Mesenchymal stem cell (in vitro differentiated cells and primary cell): Measurements from ENCODE around the gene ZNF471. TPM values are rescaled to one million over a fixed set of nuclear protein-coding genes. Genes with fewer than 3 reads are reported as not detected.

ENCODE experiments used
- DNase-seq: peaks from one replicate; pipeline ENCODE4 v3.0.0-alpha.2; 2013
- H2AFZ ChIP-seq: one replicate; pipeline ENCODE4 v1.6.1; 2013; ENCODE audit warnings: low read depth, mild to moderate bottlenecking, control low read depth, inconsistent platforms, low read length, moderate library complexity
- H2AK5ac ChIP-seq: 2 replicates; pipeline ENCODE4 v1.6.1; 2013; ENCODE audit warnings: low read length, moderate library complexity, mild to moderate bottlenecking, inconsistent platforms; ENCODE audit not compliant: severe bottlenecking
- H2BK120ac ChIP-seq: one replicate; pipeline ENCODE4 v1.6.1; 2013; ENCODE audit warnings: low read depth, mild to moderate bottlenecking, inconsistent platforms, low read length, moderate library complexity
- H2BK12ac ChIP-seq, 2 experiments: one replicate each; pipeline ENCODE4 v1.6.1; 2013; ENCODE audit warnings: inconsistent platforms in 2 of 2, low read length in 2 of 2, mild to moderate bottlenecking in 2 of 2, moderate library complexity in 2 of 2, control low read depth in 1 of 2
- H2BK15ac ChIP-seq: one replicate; pipeline ENCODE4 v1.6.1; 2013; ENCODE audit warnings: mild to moderate bottlenecking, low read depth, inconsistent platforms; ENCODE audit not compliant: poor library complexity, severe bottlenecking
- H2BK5ac ChIP-seq: 2 replicates; pipeline ENCODE4 v1.6.1; 2013; ENCODE audit warnings: low read depth, mild to moderate bottlenecking, low read length, control low read depth, inconsistent platforms; ENCODE audit not compliant: poor library complexity, severe bottlenecking
- H3K14ac ChIP-seq, 2 experiments: one replicate each; pipeline ENCODE4 v1.6.1; 2013; ENCODE audit warnings: inconsistent platforms in 2 of 2, low read length in 2 of 2, control low read depth in 1 of 2, mild to moderate bottlenecking in 1 of 2, moderate library complexity in 1 of 2
- H3K18ac ChIP-seq, 2 experiments: one replicate each; pipeline ENCODE4 v1.6.1; 2013; ENCODE audit warnings: inconsistent platforms in 2 of 2, low read length in 2 of 2, control low read depth in 1 of 2, low read depth in 1 of 2, mild to moderate bottlenecking in 1 of 2
- H3K23ac ChIP-seq, 2 experiments: one replicate each; pipeline ENCODE4 v1.6.1; 2013; ENCODE audit warnings: inconsistent platforms in 2 of 2, low read length in 2 of 2, mild to moderate bottlenecking in 2 of 2, moderate library complexity in 2 of 2, control low read depth in 1 of 2
- H3K27ac ChIP-seq: 2 replicates; pipeline ENCODE4 v1.5.1; 2013; ENCODE audit warnings: mild to moderate bottlenecking, moderate library complexity, low read length, control low read depth, inconsistent platforms; ENCODE audit not compliant: poor library complexity, severe bottlenecking
- H3K27me3 ChIP-seq, 2 experiments: 2 replicates each; pipeline versions ENCODE4 v1.6.1 to v1.7.0; 2013; ENCODE audit warnings: low read length in 2 of 2, mild to moderate bottlenecking in 2 of 2, moderate library complexity in 2 of 2, control low read depth in 1 of 2, inconsistent platforms in 1 of 2; ENCODE audit not compliant: control insufficient read depth in 1 of 2, insufficient read depth in 1 of 2
- H3K36me3 ChIP-seq, 2 experiments: 2 replicates each; pipeline versions ENCODE4 v1.6.1 to v1.7.0; 2013; ENCODE audit warnings: low read length in 2 of 2, control low read depth in 1 of 2, inconsistent platforms in 1 of 2, low read depth in 1 of 2, mild to moderate bottlenecking in 1 of 2; ENCODE audit not compliant: insufficient read depth in 2 of 2, control insufficient read depth in 1 of 2
- H3K4ac ChIP-seq, 2 experiments: one replicate each; pipeline ENCODE4 v1.6.1; 2013; ENCODE audit warnings: inconsistent platforms in 2 of 2, low read length in 2 of 2, mild to moderate bottlenecking in 2 of 2, moderate library complexity in 2 of 2, control low read depth in 1 of 2, low read depth in 1 of 2
- H3K4me1 ChIP-seq: 2 replicates; pipeline ENCODE4 v1.6.1; 2013; ENCODE audit warnings: low read depth, low read length, control low read depth; ENCODE audit not compliant: control insufficient read depth, insufficient read depth
- H3K4me2 ChIP-seq: 2 replicates; pipeline ENCODE4 v1.6.1; 2013; ENCODE audit warnings: low read length, mild to moderate bottlenecking, inconsistent platforms; ENCODE audit not compliant: poor library complexity, severe bottlenecking
- H3K4me3 ChIP-seq, 2 experiments: 2 replicates each; pipeline versions ENCODE4 v1.5.1 to v1.7.0; 2013; ENCODE audit warnings: low read length in 2 of 2, mild to moderate bottlenecking in 2 of 2, control low read depth in 1 of 2, low read depth in 1 of 2; ENCODE audit not compliant: insufficient read depth in 1 of 2
- H3K79me1 ChIP-seq: replicated peaks from 2 replicates; pipeline ENCODE4 v1.6.1; 2013; ENCODE audit warnings: mild to moderate bottlenecking, control low read depth, low read length, inconsistent platforms; ENCODE audit not compliant: poor library complexity, severe bottlenecking
- H3K9ac ChIP-seq: 2 replicates; pipeline ENCODE4 v1.7.0; 2013; ENCODE audit warnings: mild to moderate bottlenecking, low read length, moderate library complexity
- H3K9me3 ChIP-seq: 2 replicates; pipeline ENCODE4 v1.7.0; 2013; ENCODE audit warnings: mild to moderate bottlenecking, low read length; ENCODE audit not compliant: control insufficient read depth
- H4K8ac ChIP-seq: one replicate; pipeline ENCODE4 v1.6.1; 2013; ENCODE audit warnings: inconsistent platforms, mild to moderate bottlenecking, low read length, moderate library complexity
- H4K91ac ChIP-seq: one replicate; pipeline ENCODE4 v1.6.1; 2013; ENCODE audit warnings: mild to moderate bottlenecking, low read length, inconsistent platforms
- WGBS: methylation state at CpG from one replicate; pipeline ENCODE4 v1.1.7; 2013; ENCODE audit warnings: mixed read lengths; 5-methylcytosine and 5-hydroxymethylcytosine counted together
- polyA plus RNA-seq, 2 experiments: library from polyadenylated mRNA; stranded (reverse); fragments of 200-250 nt; gene quantifications; one replicate each; pipeline ENCODE4 v1.2.3, GENCODE V29; 2013

ZNF471 gene
- 1.4 TPM for polyA plus RNA-seq (2013, experiment 1 of 2)
- 1.4 TPM for polyA plus RNA-seq (2013, experiment 2 of 2)

DNA sequence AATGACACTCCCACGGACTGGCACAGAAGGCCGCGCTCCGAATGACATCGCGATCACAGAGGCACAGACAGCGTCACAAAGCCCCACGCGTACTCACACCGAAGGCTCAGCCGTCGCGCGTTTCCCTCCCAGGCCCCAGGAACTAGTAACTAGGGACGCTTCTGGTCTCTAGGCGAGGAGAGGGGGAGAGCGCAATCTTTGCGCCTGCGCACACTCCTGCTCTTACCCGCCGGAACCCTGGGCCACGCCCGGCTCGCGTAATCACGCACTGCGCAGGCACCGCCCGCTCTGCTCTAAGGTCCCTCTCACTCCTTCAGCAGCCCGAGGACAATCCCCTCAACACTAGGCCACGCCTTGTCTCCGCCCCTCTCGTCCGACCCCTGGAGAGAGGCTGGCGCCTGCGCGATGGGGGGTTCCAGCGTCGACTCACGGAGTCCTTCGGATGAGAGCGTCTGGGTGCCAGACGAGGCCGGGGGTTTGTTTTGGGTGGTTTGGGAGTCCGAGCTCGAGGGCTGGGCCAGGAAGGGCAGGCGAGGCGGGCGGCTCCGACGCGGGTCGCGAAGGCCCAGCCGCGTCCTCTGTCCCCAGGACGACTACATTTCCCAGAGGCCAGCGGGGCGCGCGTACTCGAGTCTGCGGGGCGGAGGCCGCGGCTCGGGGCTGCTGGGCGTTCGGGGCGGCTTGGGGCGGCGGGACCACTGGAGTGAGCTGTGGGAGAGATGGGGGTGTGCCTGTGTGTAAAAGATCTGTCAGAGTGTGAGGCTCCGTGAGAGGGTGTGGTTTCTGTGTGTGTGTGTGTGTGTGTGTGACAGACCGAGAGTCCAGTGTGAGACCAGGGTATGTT lies at the start of gene ZNF471:
TSS of gene ZNF471 (plus strand) at position 410 of the 844 bp plus-strand sequence. CDS start 3,717 bp downstream, outside the sequence.
- peak within 1 kb of the TSS; percentile 85 for H3K27ac ChIP-seq
- H4K91ac ChIP-seq, result peak within 1 kb of the TSS; percentile 91
- H2BK15ac ChIP-seq, result no peak within 1 kb of the TSS
- no peaks in the 10 kb centered on the region for H3K27me3 ChIP-seq
- peak within 1 kb of the TSS; percentile 74 for H2AFZ ChIP-seq
- H2AK5ac ChIP-seq, result no peak within 1 kb of the TSS
- H3K79me1 ChIP-seq, result no peaks in the 10 kb centered on the region
- peak within 1 kb of the TSS in 1 of 2 experiments; percentile 9 for H3K23ac ChIP-seq
- H3K9ac ChIP-seq, result peak within 1 kb of the TSS; percentile 96
- H3K4ac ChIP-seq, result peak within 1 kb of the TSS in 1 of 2 experiments; percentile 42
- H3K4me1 ChIP-seq, result peaks cover 5% of the 10 kb centered on the region
- peak within 1 kb of the TSS; percentile 88 for H2BK5ac ChIP-seq
- peak within 1 kb of the TSS; percentile 84 for H4K8ac ChIP-seq
- H3K18ac ChIP-seq, result peak within 1 kb of the TSS; percentile 69 to 81
- H3K4me3 ChIP-seq, result peak within 1 kb of the TSS; percentile 74 to 96
- WGBS, result under 1% methylated on average over 60 of the region's 74 CpGs
- peaks cover 40% of the 10 kb centered on the region for H3K9me3 ChIP-seq
- peak within 1 kb of the TSS in 1 of 2 experiments; percentile 57 for H3K14ac ChIP-seq
- H2BK120ac ChIP-seq, result peak within 1 kb of the TSS; percentile 81
- H3K36me3 ChIP-seq, result peaks cover 0 to 3% of the 10 kb centered on the region in 2 experiments
- H3K4me2 ChIP-seq, result peak within 1 kb of the TSS; percentile 72
- DNase-seq, result peak; percentile 99
- no peak within 1 kb of the TSS for H2BK12ac ChIP-seq

DNA sequence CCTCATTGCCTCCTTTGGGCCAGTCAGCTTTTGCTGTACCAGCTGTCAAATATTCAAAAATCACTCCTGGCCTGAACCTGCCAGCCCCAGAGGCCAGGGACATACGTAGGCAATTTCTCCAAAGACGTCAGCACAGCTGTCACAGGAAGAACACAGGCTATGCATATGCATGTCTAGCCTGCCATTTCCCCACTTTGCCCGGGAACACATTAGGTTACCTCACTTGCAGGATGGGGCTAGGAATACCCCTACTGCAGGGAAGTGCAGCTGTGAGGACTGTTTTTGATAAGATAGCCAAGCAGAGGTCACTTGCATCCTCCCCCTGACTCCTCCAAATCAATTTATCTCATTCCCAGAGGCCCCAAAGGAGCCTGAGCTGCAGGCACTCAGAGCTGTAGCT lies 33.3 kb upstream of the ZNF471 start:
- Histone ChIP-seq H3K79me1 (peaks cover 36% of the 10 kb centered on the region), H3K36me3 (peaks cover 16 to 38% of the 10 kb centered on the region in 2 experiments), H4K91ac (peak overlapping the region; percentile 47), H3K4me1 (peaks cover 14% of the 10 kb centered on the region), H2BK15ac (no peak overlapping the region), H3K23ac (no peak overlapping the region), H2BK5ac (no peak overlapping the region), H2BK120ac (no peak overlapping the region), H3K27me3 (no peaks in the 10 kb centered on the region), H3K9ac (no peak overlapping the region), H2AK5ac (no peak overlapping the region), H3K18ac (no peak overlapping the region), H4K8ac (no peak overlapping the region), H3K4ac (no peak overlapping the region), H3K4me2 (no peak overlapping the region), H3K27ac (no peak overlapping the region), H3K4me3 (no peak overlapping the region), H3K9me3 (peaks cover 46% of the 10 kb centered on the region), H2AFZ (no peak overlapping the region), H2BK12ac (no peak overlapping the region), H3K14ac (no peak overlapping the region)
- 75% methylated on average over 3 of the region's 3 CpGs for WGBS
- DNase-seq, result no peak

DNA sequence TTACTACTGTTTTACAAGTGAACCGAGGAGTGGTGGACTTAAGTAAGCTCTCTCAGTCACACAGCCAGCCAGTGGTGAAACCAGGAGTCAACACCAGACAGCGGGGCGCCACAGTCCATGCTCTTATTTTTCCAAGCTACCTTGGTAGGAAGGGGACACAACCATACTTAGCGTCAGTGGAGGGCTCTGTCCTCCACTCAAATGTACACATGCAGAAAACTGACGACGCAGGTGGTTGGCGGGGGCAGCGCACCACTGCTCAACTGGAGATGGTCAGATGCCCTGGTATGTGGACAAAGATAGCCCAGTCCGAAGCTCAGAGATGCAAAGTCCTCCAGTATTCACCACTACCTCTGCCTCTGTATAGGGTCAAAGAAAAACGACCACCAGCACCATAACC lies 31.6 kb upstream of the ZNF471 start:
- Histone ChIP-seq H3K4ac (no peak overlapping the region), H3K27ac (no peak overlapping the region), H2BK5ac (no peak overlapping the region), H3K18ac (no peak overlapping the region), H3K9me3 (peaks cover 38% of the 10 kb centered on the region), H3K36me3 (peaks cover 3 to 22% of the 10 kb centered on the region in 2 experiments), H2BK120ac (no peak overlapping the region), H3K4me1 (peaks cover 14% of the 10 kb centered on the region), H2AFZ (no peak overlapping the region), H4K8ac (no peak overlapping the region), H2BK15ac (no peak overlapping the region), H3K4me3 (peak overlapping the region in 1 of 2 experiments; percentile 90), H4K91ac (no peak overlapping the region), H3K14ac (no peak overlapping the region), H3K23ac (no peak overlapping the region), H3K4me2 (no peak overlapping the region), H2BK12ac (no peak overlapping the region), H3K27me3 (no peaks in the 10 kb centered on the region), H3K79me1 (peaks cover 46% of the 10 kb centered on the region), H2AK5ac (no peak overlapping the region), H3K9ac (peak overlapping the region; percentile 93)
- DNase-seq, result no peak
- WGBS, result 93% methylated on average over 10 of the region's 10 CpGs
